ENCODE data around the gene HS3ST6. TPM values are rescaled to one million over a fixed set of nuclear protein-coding genes. Genes with fewer than 3 reads are reported as not detected.

The HS3ST6 gene
- total RNA-seq, 4 donors from 2014 or later = 0.54 TPM; not detected in 3

DNA sequence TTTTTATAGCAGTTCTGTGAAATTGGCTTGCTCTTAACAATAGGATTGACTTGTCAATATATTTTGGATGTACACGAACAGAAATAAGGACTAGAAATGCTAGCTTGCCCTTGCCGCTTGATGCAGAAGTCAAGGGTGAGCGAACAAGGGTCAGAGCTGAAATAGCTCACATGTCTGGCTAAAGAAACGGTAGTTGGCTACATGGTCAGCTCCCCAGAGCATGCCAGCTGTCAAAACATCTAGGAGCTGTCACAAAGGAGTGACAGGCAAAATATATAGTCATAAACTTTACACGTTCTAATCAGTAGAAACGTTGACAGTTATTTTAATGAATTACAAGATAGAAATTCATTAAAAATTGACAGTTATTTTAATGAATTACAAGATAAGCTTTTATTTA, 43.4 kb downstream of the HS3ST6 start:
- Histone ChIP-seq H3K4me1 (peaks cover 0 to 7% of the 10 kb centered on the region in 2 donors), H3K27ac (no peak overlapping the region), H3K4me3 (replicated peaks in 1 of 3) (no peak overlapping the region), H3K9me3 (no peaks in the 10 kb centered on the region), H3K36me3 (no peaks in the 10 kb centered on the region), H3K27me3 (no peaks in the 10 kb centered on the region)
- no peak for TF ChIP-seq POLR2A (IDR thresholded peaks at IDR 0.05)
- TF ChIP-seq, protein P1, sequence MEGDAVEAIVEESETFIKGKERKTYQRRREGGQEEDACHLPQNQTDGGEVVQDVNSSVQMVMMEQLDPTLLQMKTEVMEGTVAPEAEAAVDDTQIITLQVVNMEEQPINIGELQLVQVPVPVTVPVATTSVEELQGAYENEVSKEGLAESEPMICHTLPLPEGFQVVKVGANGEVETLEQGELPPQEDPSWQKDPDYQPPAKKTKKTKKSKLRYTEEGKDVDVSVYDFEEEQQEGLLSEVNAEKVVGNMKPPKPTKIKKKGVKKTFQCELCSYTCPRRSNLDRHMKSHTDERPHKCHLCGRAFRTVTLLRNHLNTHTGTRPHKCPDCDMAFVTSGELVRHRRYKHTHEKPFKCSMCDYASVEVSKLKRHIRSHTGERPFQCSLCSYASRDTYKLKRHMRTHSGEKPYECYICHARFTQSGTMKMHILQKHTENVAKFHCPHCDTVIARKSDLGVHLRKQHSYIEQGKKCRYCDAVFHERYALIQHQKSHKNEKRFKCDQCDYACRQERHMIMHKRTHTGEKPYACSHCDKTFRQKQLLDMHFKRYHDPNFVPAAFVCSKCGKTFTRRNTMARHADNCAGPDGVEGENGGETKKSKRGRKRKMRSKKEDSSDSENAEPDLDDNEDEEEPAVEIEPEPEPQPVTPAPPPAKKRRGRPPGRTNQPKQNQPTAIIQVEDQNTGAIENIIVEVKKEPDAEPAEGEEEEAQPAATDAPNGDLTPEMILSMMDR (IDR thresholded peaks at IDR 0.05) = no peak
- 46 to 49% methylated on average over 6 of the region's 6 CpGs for WGBS, 2 donors
- no peak for DNase-seq
- intact Hi-C loops (cut with DNase I) = no loop called here

DNA sequence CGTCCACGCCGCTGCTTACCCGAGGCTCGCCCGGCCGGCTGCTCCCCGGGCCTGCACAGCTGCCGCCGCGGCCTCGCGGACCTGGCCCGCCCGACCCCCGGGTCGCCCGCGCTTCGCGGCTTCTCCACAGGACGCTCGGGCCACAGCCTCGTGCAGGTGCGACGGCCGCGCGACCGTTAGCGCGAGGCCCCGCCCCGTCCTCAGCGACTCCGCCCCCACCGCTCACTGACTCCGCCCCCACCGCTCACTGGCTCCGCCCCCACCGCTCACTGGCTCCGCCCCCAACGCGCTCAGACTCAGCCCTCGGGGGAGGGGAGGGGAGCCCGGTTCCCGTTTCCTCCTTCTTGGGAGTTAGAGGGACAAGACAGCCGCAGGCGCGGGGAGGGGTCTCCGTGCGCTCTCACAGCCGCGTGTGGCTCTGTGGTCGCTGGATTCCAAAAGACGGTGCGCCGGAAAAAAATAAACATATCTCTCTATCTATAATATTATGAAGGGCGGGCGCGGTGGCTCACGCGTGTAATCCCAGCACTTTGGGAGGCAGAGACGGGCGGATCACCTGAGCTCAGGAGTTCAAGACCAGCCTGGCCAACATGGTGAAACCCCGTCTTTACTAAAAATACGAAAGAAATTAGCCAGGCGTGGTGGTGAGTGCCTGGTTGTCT, 46.1 kb downstream of the HS3ST6 start, which contains the start of gene MEIOB:
TSS of gene MEIOB (minus strand) at position 191 of the 662 bp plus-strand sequence. CDS start 3,989 bp downstream, outside the sequence.
- Histone ChIP-seq H3K9me3 (no peaks in the 10 kb centered on the region), H3K4me3 (replicated peaks in 1 of 3) (peak within 1 kb of the TSS in 1 of 3 donors; percentile 8), H3K4me1 (peaks cover 0 to 7% of the 10 kb centered on the region in 2 donors), H3K36me3 (no peaks in the 10 kb centered on the region), H3K27me3 (no peaks in the 10 kb centered on the region), H3K27ac (no peak within 1 kb of the TSS)
- peak in 1 of 2 donors; percentile 29 for DNase-seq
- intact Hi-C loops (cut with DNase I) = no loop called here
- no peak for TF ChIP-seq POLR2A (IDR thresholded peaks at IDR 0.05)
- TF ChIP-seq, protein P1 (IDR thresholded peaks at IDR 0.05) = no peak
- WGBS, 2 donors = 6 to 7% methylated on average over 10 to 12 of the region's 68 CpGs

DNA sequence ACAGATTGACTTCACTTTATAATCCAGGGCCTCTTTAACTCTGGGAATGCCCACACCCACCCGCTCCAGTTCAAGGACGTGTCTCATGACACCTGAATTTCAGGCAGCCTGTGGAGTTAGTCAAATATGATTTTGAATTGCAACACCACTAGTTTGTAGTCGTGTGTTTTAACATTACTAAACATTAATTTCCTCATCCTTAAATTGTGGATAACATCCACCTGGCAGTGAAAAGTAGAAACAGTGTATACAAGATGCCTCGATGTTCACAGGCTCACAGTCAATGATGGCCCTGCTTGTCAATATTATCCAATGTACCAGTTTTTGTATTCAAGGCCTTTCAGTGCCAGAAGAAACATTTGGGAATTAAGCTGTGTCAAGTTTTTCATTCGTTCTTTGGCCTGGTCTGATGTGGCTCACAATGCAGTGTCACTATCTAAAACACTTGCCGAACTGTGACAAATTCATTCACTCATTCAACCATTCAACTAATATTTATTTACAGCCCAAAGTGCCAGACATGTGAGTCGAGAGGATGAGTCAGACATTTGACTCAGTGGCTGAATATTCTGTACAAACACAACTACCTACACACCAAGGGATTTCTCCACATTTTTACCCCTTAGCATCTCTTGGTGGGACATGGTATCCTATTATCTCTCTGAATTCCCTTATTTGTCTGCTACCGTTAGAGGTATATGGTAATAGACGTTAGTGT, 47.7 kb downstream of the HS3ST6 start:
- 62 to 66% methylated on average over 9 of the region's 9 CpGs for WGBS, 2 donors
- TF ChIP-seq POLR2A (IDR thresholded peaks at IDR 0.05) = no peak
- TF ChIP-seq, protein P1 (IDR thresholded peaks at IDR 0.05) = no peak
- DNase-seq = no peak
- no peak overlapping the region for H3K27ac ChIP-seq
- H3K4me1 ChIP-seq = peaks cover 0 to 7% of the 10 kb centered on the region in 2 donors
- no peaks in the 10 kb centered on the region for H3K9me3 ChIP-seq
- no peaks in the 10 kb centered on the region for H3K36me3 ChIP-seq
- intact Hi-C loops (cut with DNase I) = no loop called here
- H3K27me3 ChIP-seq = no peaks in the 10 kb centered on the region
- H3K4me3 ChIP-seq (replicated peaks in 1 of 3) = no peak overlapping the region

DNA sequence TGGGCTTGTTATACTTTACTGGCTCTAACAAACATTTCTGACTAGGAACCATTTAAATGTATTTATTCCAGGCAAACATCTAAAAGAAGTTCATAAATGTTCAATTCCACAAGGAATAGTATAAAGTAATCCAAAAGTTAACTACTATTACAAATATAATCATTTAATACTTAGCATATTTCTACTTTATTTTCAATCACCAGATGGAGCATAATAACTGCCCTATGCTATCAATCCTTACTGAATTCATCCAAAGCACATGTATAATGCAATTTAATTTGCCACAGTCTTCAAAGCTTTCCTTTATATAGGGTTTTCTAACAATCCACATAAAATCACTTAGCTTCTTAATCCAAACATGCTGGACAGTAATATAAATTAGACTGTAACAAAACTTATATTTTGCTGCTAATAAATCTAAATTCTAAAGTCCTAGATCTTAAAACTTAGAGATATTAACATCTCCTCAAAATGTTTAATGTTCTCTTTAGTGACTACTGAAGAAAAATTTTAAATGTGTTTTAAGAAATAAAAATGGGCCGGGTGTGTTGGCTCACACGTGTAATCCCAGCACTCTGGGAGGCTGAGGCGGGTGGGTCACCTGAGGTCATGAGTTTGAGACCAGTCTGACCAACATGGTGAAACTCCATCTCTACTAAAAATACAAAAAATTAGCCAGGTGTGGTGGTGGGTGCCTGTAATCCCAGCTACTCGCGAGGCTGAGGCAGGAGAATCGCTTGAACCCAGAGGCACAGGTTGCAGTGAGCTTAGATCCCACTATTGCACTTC, 52.1 kb downstream of the HS3ST6 start:
- no peak for TF ChIP-seq POLR2A (IDR thresholded peaks at IDR 0.05)
- TF ChIP-seq, protein P1 (IDR thresholded peaks at IDR 0.05) = no peak
- intact Hi-C loops (cut with DNase I) = no loop called here
- peaks cover 0 to 3% of the 10 kb centered on the region in 2 donors for H3K4me1 ChIP-seq
- no peaks in the 10 kb centered on the region for H3K9me3 ChIP-seq
- no peaks in the 10 kb centered on the region for H3K36me3 ChIP-seq
- H3K27me3 ChIP-seq = no peaks in the 10 kb centered on the region
- H3K4me3 ChIP-seq (replicated peaks in 1 of 3) = no peak overlapping the region
- DNase-seq = no peak
- H3K27ac ChIP-seq = no peak overlapping the region
- WGBS, 2 donors = 81 to 82% methylated on average over 6 of the region's 6 CpGs

Data from thyroid gland (tissue), 4 donors.